H7 (cell line): ENCODE results near the gene KCNJ6. TPM values are rescaled to one million over a fixed set of nuclear protein-coding genes. Genes with fewer than 3 reads are reported as not detected.
A peak's percentile ranks its signal among the peaks of the same experiment; 100 is the strongest.

Experiments
- DNase-seq: peaks from one replicate; pipeline ENCODE4 v3.0.0; 2012
- H3K27me3 ChIP-seq: 2 replicates; pipeline ENCODE4 v1.6.0; 2011; ENCODE audit warnings: mild to moderate bottlenecking, low read length; ENCODE audit not compliant: control insufficient read depth, insufficient read depth
- H3K36me3 ChIP-seq: replicated peaks from 2 replicates; pipeline ENCODE4 v1.5.1; 2011; ENCODE audit warnings: low read length; ENCODE audit not compliant: control insufficient read depth, insufficient read depth
- H3K4me3 ChIP-seq: 2 replicates; pipeline ENCODE4 v1.5.1; 2011; ENCODE audit warnings: low read depth, mild to moderate bottlenecking, control low read depth, low read length, moderate library complexity; ENCODE audit not compliant: insufficient read depth
- total RNA-seq: library from RNA; depleted of rRNA; stranded (reverse); fragments of >200 nt; shearing (Covaris generic); gene quantifications from 2 replicates; pipeline ENCODE4 v1.2.3, GENCODE V29; 2014

KCNJ6 gene
- total RNA-seq, 1 experiment from 2014 or later, result not detected

DNA sequence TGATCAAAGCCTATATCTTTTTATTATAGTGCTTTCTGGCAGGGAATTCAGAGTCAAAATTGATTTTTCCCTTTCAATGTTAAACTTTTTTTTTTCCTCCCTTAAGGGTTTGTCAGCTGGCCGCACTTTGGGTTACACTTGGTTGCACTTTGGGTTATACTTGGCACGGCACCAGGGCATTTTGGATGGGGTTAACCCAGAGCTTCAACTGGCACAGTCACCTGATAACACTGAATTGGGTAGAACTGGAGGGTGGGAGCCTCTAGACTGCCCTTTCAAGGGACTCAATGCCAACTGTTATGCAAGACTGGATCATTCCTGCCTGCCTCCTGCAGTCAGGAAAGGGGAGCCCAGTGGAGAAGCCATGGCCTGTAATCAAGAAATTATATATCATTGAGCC lies 211.5 kb downstream of the KCNJ6 start:
- Histone ChIP-seq H3K36me3 (no peaks in the 10 kb centered on the region), H3K4me3 (no peak overlapping the region)
- no peak for DNase-seq

DNA sequence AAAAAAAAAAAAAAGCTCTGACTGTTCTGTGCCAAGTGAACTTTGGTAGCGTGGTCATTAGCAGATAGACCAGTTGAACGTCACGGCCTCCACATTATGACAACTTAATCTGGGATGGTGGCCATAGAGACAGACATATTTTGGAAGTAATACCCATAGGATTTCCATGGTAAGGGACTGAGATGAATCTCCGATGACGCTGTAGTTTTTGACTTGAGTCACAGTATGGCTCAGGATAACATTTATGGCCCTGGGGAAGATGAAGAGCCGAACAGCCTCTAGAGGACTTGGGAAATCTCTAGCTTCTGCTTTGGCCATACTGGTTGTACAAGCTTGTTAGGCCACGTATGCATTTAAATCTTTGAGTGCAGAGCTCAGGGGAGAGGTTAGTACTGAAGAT lies 214.0 kb downstream of the KCNJ6 start:
- H3K4me3 ChIP-seq, result no peak overlapping the region

More for the DNA sequence above, 211.5 kb downstream of the KCNJ6 start:
- no peaks in the 10 kb centered on the region for H3K27me3 ChIP-seq

DNA sequence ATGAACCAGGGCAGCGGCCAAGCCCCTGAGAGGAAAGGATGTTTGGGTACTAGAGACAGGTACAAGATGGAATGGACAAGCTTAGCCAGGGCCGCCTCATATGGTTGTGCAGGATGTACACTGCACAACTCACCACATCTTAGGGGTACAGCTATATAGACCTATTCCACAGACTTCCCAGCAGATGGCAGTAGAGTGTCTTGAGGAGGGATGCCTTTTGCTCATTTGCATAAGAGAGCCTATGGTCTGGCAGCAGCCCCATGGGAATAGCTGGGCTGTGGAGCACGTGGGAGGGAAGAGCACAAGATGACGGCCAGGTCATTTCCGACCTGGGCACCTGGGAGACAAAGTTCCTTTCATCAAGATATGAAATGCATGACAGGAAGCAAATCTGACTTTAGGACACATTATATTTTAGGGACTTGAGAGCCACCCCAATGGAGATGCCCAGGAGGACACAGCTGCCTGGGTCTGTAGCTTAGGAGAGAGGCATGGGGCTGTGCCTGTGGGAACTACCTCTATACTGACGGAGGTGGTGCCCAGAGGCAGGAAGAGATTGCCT lies 215.5 kb downstream of the KCNJ6 start:
- no peaks in the 10 kb centered on the region for H3K36me3 ChIP-seq
- H3K4me3 ChIP-seq, result no peak overlapping the region
- peak; percentile 88 for DNase-seq

More for the DNA sequence above, 214.0 kb downstream of the KCNJ6 start:
- no peak for DNase-seq
- no peaks in the 10 kb centered on the region for H3K27me3 ChIP-seq
- H3K36me3 ChIP-seq, result no peaks in the 10 kb centered on the region

DNA sequence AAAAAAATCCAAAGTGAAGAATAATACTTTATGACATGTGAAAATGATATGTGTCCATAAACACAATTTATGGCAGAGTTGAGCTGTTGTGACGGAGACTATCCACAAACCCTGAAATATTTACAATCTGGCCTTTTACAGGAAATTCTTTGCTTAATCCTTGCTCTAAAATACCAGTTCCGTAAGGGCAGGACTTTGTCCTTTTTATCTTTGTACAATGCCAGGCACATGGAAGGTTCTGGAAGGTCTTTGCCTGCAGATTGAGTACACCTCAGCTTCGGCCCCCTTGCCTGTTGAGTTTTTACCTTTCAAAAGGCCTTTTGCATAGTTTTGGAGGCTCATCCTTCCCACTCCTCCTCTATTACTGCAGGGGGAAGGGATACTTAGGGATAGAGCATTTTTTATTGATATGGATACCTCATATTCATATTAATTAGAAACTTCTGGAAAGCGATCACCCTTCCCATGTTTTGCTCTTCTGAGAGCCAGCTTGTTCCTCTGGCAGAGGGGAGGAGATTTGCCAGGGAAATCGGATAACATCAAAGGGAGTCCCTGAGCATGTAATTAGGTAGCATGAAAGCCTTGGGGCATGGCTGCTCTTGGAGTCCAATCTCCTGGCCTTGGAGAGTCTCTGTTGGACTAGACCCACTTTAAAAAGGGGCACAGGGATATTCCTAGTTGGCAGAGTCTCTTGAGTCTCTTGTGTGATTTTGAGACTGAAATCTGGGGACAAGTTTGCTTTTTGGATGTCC lies 217.1 kb downstream of the KCNJ6 start:
- DNase-seq, result no peak
- no peaks in the 10 kb centered on the region for H3K36me3 ChIP-seq
- no peak overlapping the region for H3K4me3 ChIP-seq
- H3K27me3 ChIP-seq, result no peaks in the 10 kb centered on the region

More for the DNA sequence above, 215.5 kb downstream of the KCNJ6 start:
- no peaks in the 10 kb centered on the region for H3K27me3 ChIP-seq

DNA sequence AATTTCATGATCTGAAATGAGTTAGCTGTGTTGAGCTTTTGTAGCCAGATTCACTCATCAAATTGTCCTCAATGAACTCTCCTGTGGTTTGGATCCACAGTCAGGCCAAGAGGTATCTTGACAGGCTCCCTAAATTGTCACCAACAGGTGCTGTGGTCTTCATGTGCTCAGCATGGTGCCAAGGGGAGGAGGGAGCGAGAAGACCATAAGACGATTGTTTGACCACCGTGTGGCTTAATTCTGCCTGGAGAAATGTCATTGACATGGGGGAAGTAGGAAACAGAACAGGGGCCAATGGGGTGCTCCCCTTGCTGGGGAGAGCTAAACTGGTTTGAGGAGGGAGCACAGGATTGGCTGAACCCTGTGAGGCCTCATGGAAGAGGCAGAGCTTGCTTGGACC lies 219.3 kb downstream of the KCNJ6 start:
- Histone ChIP-seq H3K27me3 (no peaks in the 10 kb centered on the region), H3K4me3 (no peak overlapping the region), H3K36me3 (no peaks in the 10 kb centered on the region)
- DNase-seq, result no peak

DNA sequence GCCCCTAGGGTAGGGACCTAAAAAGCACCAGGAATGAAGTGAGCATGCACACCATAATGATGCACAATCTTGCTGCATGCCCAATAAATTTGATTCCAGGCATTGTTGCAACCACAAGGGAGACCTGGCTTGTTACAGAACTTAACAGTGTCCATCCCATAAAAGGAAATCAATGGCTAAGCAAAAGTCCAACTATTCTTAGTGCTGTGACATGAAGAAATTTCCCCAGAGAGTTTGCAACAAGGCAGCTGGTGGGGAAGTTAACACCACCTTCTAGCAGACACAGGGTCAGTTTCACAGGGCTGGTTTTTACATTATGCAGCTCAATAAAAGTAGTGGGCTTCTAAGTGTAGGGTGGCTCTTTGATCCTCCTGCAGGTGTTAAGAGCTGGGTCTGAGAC lies 221.1 kb downstream of the KCNJ6 start:
- H3K36me3 ChIP-seq, result no peaks in the 10 kb centered on the region
- DNase-seq, result no peak
- H3K4me3 ChIP-seq, result no peak overlapping the region
- H3K27me3 ChIP-seq, result no peaks in the 10 kb centered on the region

DNA sequence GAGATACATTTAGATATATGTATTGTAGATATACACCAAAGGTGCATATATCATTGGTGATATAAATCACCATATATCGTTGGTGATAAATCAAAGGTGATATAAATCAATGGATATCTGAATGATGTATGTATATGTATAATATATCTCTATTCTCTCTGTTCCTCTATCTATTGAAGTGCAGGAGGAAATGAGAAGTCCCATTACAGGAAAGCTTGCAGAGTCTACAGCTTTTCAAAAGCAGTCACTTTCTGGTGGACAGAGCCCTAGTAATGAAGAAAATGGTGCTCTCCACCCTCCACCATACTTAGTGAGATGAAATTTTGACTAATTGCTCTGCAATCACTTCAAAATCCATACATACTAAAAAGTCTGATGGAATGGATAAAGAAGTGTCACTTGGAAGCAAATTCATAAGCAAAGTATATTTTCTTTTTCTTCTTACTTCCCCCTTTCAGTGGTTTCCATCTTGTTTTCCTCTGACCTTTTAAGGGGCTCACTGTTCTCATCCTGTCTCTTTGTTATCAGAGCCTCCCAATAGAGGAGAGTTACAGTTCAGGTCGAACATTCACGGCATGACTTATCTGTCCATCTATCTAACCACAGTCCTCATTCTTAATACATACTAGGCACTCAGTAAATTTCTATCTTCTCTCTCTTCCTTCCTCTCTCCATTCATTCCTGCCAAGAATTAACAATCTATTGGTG lies 227.2 kb downstream of the KCNJ6 start:
- Histone ChIP-seq H3K4me3 (no peak overlapping the region), H3K27me3 (no peaks in the 10 kb centered on the region), H3K36me3 (no peaks in the 10 kb centered on the region)
- no peak for DNase-seq

DNA sequence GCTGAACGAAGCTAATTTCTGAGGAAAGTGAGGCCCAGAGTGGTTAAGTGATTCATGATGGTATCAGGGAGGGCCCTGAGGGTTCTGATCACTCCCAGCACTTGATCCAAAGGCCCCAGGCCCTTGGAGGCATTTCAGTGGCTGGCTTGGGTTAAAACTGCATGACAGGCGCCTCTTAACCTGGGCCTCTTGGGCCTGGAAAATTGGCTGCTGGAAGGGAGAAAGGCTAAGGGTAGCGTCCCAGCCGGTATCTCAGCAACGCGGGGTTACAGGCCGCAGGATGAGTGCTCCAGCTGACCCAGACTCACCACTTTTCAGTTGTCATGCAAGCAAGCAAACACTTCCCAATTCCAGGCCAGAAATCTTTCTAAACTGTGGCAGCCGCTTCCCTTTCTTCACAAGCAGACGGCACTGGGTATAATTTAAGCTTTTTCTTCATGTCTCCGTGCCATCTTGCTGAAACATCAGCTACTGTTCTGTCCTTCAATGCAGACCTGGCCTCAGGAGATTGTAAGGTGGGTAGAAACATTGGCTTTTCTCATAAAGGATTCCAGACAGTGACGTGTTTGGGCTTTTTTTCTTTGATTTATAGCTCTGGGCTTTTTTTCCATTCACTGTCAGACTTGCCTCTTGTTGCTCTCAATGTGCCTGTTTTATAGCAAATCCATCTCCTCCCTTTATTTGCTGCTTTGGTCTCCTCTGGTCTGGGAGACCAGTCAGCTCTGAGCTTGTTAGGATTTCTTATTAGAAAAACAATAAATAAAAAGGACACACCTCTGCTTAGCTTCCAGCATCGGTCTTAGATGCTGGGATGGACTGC lies 229.1 kb downstream of the KCNJ6 start:
- no peaks in the 10 kb centered on the region for H3K27me3 ChIP-seq
- H3K4me3 ChIP-seq, result no peak overlapping the region
- H3K36me3 ChIP-seq, result no peaks in the 10 kb centered on the region
- DNase-seq, result peak; percentile 37

DNA sequence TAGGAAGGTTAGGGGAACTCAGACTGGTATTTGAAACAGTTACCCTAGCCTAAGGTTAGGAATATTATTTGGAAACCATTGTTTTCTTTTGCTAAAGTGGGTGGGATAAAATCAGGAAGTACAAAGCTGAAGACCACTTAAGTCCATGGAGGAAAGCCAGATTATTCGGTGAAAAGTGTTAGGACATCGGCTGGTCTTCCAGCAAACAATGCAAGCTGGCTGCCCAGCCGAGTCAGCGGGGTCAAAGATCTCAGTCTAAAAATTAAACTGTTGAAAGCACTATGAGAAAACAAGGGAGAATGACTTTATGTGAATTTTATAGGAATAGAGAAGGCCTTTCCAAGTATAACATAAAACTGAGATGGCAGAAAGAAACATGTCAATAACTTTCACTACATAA lies 231.7 kb downstream of the KCNJ6 start:
- H3K4me3 ChIP-seq, result no peak overlapping the region
- no peaks in the 10 kb centered on the region for H3K36me3 ChIP-seq
- no peaks in the 10 kb centered on the region for H3K27me3 ChIP-seq
- DNase-seq, result no peak

DNA sequence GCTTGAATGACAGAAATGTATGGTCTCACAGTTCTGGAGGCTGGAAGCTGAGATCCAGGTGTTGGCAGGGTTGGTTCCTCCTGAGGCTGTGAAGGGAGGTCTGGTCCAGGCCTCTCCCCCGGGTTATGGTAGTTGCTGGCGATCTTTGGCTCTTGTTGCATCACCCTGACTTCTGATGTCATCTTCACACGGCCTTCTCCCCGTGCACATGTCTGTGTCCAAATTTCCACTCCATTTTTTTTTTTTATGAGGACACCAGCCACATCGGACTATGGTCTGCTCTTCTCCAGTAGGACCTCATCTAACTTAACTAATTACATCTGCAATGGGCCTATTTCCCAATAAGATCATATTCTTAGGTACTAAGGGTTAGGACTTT lies 232.2 kb downstream of the KCNJ6 start:
- H3K36me3 ChIP-seq, result no peaks in the 10 kb centered on the region
- DNase-seq, result no peak
- no peak overlapping the region for H3K4me3 ChIP-seq
- H3K27me3 ChIP-seq, result no peaks in the 10 kb centered on the region

DNA sequence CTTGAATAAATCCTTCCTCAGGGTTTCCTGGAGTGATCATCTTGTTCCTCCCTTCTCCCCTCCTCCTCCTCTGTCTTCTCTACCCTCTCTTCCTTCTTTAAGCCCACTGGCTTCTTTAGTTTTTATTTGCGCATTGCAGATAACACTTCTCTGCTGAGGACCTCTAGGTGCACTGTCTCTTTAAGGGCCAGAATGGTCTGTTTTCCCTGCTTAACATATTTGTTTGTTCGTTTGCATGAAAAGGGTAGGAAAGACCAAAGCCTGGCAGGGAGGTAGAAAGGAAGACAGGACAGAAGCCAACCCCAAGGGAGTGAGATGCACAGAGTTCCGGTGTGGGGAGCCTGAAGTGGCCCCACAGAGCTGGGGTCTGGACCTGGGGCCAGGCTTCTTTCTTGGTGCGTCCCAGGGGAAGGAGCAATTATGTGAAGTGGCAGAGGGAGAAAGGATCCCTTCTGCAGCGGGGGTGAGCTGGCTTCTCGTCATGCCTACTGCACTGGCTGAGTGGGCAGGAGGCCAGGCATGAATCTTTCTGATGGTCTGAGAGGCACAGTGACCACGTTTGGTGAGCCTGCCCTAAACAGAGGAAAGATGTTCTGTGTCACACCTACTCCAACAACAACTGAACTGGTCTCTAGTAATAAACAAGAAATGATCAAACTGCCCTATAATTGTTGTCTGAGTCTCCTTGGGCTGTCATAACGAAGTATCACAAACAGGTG lies 232.7 kb downstream of the KCNJ6 start:
- DNase-seq, result peak; percentile 43
- no peak overlapping the region for H3K4me3 ChIP-seq
- no peaks in the 10 kb centered on the region for H3K36me3 ChIP-seq
- H3K27me3 ChIP-seq, result no peaks in the 10 kb centered on the region

DNA sequence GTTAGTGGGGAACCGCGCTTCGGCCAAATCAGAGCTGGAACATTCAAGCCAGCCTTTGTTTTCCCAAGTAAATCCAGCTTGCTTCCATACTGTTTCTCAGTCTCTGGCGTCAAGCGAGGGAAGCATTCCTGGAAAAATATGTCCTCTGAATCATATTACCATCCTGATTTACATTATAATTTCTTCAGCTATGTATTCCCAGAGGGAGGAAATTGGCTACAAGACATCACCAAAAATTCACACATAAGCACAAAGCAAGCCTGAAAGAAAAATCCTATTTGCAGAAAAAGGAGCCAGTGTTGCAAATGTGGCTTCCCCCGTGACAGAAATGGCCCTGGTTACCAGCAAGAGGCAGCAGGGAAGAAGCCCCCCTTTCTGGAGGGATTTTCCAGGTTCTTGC lies 233.3 kb downstream of the KCNJ6 start:
- Histone ChIP-seq H3K36me3 (no peaks in the 10 kb centered on the region), H3K4me3 (no peak overlapping the region), H3K27me3 (no peaks in the 10 kb centered on the region)
- no peak for DNase-seq

DNA sequence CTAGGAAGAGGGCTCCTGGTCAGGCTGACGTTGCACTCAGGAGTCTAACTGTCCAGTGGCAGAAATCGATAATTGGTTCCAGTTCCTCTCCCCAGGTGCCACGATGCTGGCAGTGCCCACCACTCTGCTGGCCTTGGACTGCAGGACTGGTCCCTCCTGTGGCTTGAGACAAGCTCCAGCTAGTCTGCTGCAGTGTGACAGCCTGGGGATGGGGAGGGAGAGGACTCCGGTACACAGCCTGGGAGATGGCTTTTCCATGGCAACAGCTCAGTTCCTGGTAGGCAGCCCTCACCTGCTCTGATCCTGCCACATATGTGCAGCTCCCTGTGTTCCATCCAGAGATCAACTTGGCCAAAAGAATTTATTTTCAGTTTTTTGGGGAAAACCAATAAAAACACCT lies 239.3 kb downstream of the KCNJ6 start:
- Histone ChIP-seq H3K36me3 (no peaks in the 10 kb centered on the region), H3K4me3 (no peak overlapping the region), H3K27me3 (no peaks in the 10 kb centered on the region; the same call in 1 of the 2 replicates)
- DNase-seq, result no peak

DNA sequence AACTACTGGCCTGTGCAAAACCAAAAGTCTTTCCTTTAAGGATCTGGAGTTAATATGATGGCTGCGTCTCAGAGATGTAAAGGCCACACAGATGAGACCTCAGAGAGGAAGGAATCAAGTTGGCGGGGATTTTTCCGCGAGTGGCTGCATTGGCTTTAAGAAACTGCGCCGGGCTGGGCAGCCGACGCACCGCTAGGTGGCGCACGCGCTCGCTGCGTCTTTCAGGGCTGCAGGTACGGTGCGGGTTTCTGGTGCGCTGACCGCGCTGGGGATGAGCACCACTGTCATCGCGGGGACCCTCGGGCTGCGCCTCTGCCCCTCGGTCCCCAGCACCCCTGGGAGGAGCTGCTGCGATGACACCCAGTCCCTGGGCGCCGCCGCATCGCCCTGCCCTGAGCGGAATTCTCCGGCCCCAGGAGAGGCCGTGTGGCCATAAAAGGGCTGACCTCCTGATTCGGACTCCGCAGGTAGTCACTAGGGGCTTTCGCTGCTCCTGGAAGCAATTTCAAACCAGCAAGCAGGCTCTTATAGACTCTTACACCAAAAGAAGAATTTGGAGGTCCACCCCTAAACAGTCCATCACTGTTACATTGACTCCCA lies 241.0 kb downstream of the KCNJ6 start:
- H3K4me3 ChIP-seq, result peak overlapping the region; percentile 20

More for the DNA sequence above, 241.0 kb downstream of the KCNJ6 start:
- Histone ChIP-seq H3K27me3 (no peaks in the 10 kb centered on the region; the same call in 1 of the 2 replicates), H3K36me3 (no peaks in the 10 kb centered on the region)
- DNase-seq, result peak; percentile 89
